Tibial nerve (tissue), 4 donors: ENCODE data around the gene RIPK1. TPM values are rescaled to one million over a fixed set of nuclear protein-coding genes. Genes with fewer than 3 reads are reported as not detected.

Experiments used
- DNase-seq, 2 donors: peaks; one replicate each; pipeline ENCODE4 v3.0.0-alpha.2; 2019; ENCODE audit warnings: low spot score in 2 of 2
- H3K27ac ChIP-seq, 4 donors: fragments of 200-600 bp; sonication (generic) in 3 of 4; one replicate each; pipeline ENCODE4 v1.5.1; 2017 to 2019; ENCODE audit warnings: mild to moderate bottlenecking in 1 of 4
- H3K27me3 ChIP-seq, 2 donors: fragments of 200-600 bp; sonication (generic) in 1 of 2; one replicate each; pipeline versions ENCODE4 v1.5.1 to v1.6.0; 2017 to 2019
- H3K36me3 ChIP-seq, 3 donors: fragments of 200-600 bp; sonication (generic); one replicate each; pipeline ENCODE4 v1.5.1; 2018 to 2019
- H3K4me1 ChIP-seq, 4 donors: fragments of 200-600 bp; sonication (generic) in 3 of 4; one replicate each; pipeline ENCODE4 v1.5.1; 2017 to 2019
- H3K4me3 ChIP-seq, 4 donors: fragments of 200-600 bp; sonication (generic) in 3 of 4; one replicate each; pipeline ENCODE4 v1.5.1; 2017 to 2019; ENCODE audit warnings: mild to moderate bottlenecking in 1 of 4, moderate library complexity in 1 of 4
- H3K9me3 ChIP-seq, 4 donors: fragments of 200-600 bp; sonication (generic) in 3 of 4; one replicate each; pipeline ENCODE4 v1.5.1; 2017 to 2019
- EP300 ChIP-seq, 2 donors: sonication (generic); formaldehyde crosslinking; IDR thresholded peaks; one replicate each; pipeline ENCODE4 v1.6.1; 2017; ENCODE audit warnings: antibody characterized with exemption in 2 of 2, mild to moderate bottlenecking in 1 of 2
- POLR2A ChIP-seq, 2 donors: fragments of 450-650 bp; IDR thresholded peaks; one replicate each; pipeline ENCODE4 v1.6.1; 2017; ENCODE audit warnings: antibody characterized with exemption in 2 of 2, mild to moderate bottlenecking in 2 of 2, moderate library complexity in 2 of 2
- WGBS, 2 donors: methylation state at CpG; one replicate each; pipeline ENCODE4 v1.1.5; 2018; 5-methylcytosine and 5-hydroxymethylcytosine counted together
- total RNA-seq, 4 donors: library from RNA; depleted of rRNA; stranded (reverse); fragments of >200 nt; gene quantifications; one replicate each; pipeline ENCODE4 v1.1.0, GENCODE V29; 2016
- TF ChIP-seq, protein P1 (sequence below), 5 experiments: fragments of 200-600 bp in 3 of 5; fragments of 450-650 bp in 2 of 5; sonication (generic) in 3 of 5; IDR thresholded peaks; one replicate each; pipeline ENCODE4 v1.5.1; 2016 to 2019; ENCODE audit warnings: antibody characterized with exemption in 5 of 5, mild to moderate bottlenecking in 3 of 5, moderate library complexity in 2 of 5

The RIPK1 gene
- total RNA-seq, 4 donors from 2014 or later: 20.1 to 22.6 (median 21.2) TPM

DNA sequence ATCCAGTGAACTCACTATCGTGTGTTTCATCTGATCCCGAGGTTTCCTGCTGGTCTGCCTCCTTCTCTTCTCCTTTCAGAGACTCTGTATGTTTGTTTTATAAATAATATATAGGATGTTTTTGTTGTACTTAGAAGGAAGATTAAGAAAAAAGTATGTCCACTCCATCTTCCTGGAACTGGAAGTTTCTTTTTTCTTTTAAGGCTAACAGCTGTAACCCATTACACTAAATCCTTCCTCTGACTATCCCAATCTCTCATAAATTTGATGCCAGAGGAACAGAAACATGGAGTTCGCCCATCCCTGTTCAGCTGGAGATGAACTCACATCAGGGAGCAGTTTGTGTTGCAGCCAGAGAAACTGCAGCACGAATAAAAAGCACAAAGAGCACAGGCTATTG, 20.7 kb downstream of the RIPK1 start:
- Histone ChIP-seq H3K27ac (peak overlapping the region in 3 of 4 donors; percentile 50 to 74 (median 61)), H3K36me3 (peaks cover 0 to 56% (median 7%) of the 10 kb centered on the region in 3 donors), H3K9me3 (no peaks in the 10 kb centered on the region), H3K27me3 (no peaks in the 10 kb centered on the region), H3K4me1 (peaks cover 0 to 14% (median 0%) of the 10 kb centered on the region in 4 donors), H3K4me3 (no peak overlapping the region)
- DNase-seq: no peak
- 48 to 50% methylated on average over 4 of the region's 4 CpGs for WGBS, 2 donors
- TF ChIP-seq POLR2A (IDR thresholded peaks at IDR 0.05) (no peak), EP300 (IDR thresholded peaks at IDR 0.05) (peak in 1 of 2 donors; percentile 10)
- TF ChIP-seq, protein P1, sequence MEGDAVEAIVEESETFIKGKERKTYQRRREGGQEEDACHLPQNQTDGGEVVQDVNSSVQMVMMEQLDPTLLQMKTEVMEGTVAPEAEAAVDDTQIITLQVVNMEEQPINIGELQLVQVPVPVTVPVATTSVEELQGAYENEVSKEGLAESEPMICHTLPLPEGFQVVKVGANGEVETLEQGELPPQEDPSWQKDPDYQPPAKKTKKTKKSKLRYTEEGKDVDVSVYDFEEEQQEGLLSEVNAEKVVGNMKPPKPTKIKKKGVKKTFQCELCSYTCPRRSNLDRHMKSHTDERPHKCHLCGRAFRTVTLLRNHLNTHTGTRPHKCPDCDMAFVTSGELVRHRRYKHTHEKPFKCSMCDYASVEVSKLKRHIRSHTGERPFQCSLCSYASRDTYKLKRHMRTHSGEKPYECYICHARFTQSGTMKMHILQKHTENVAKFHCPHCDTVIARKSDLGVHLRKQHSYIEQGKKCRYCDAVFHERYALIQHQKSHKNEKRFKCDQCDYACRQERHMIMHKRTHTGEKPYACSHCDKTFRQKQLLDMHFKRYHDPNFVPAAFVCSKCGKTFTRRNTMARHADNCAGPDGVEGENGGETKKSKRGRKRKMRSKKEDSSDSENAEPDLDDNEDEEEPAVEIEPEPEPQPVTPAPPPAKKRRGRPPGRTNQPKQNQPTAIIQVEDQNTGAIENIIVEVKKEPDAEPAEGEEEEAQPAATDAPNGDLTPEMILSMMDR (IDR thresholded peaks at IDR 0.05): no peak

DNA sequence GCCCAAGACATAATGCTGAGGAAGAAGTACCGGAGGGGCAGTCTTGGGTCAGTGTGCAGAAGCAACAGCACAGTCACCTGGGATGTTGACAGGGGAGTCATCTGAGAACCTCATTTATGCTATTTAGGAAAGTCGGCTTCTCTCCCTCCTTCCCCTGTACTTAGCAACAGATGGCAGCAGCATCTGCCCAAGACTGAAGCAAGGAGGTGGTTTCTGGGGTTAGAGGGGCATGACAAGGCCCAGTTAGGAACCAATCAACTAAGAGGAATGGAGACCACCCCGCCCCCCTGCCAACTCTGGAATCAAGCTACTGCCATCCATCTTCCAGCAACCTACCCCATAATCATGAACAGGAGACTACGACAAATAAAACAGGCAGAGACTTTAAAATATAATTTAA, 21.7 kb downstream of the RIPK1 start:
- H3K36me3 ChIP-seq: peaks cover 0 to 56% (median 5%) of the 10 kb centered on the region in 3 donors

GRCh38 chr6:3094815-3095214, 26.5 kb downstream of the RIPK1 start:
- Histone ChIP-seq H3K36me3 (peaks cover 2 to 65% (median 5%) of the 10 kb centered on the region in 3 donors), H3K4me1 (peaks cover 0 to 2% (median 0%) of the 10 kb centered on the region in 4 donors), H3K27ac (no peak overlapping the region), H3K9me3 (no peaks in the 10 kb centered on the region), H3K4me3 (no peak overlapping the region), H3K27me3 (no peaks in the 10 kb centered on the region)
- no peak for DNase-seq
- WGBS, 2 donors: 89 to 90% methylated on average over 2 of the region's 2 CpGs
- TF ChIP-seq, protein P1 (IDR thresholded peaks at IDR 0.05): no peak
- TF ChIP-seq POLR2A (IDR thresholded peaks at IDR 0.05) (no peak), EP300 (IDR thresholded peaks at IDR 0.05) (no peak)

More for the DNA sequence above, 21.7 kb downstream of the RIPK1 start:
- no peak for DNase-seq
- TF ChIP-seq, protein P1 (IDR thresholded peaks at IDR 0.05): no peak
- TF ChIP-seq POLR2A (IDR thresholded peaks at IDR 0.05): no peak
- no peak for TF ChIP-seq EP300 (IDR thresholded peaks at IDR 0.05)
- H3K27me3 ChIP-seq: no peaks in the 10 kb centered on the region
- peaks cover 0 to 14% (median 0%) of the 10 kb centered on the region in 4 donors for H3K4me1 ChIP-seq
- no peak overlapping the region for H3K4me3 ChIP-seq
- H3K27ac ChIP-seq: no peak overlapping the region
- H3K9me3 ChIP-seq: no peaks in the 10 kb centered on the region
- WGBS, 2 donors: 75 to 78% methylated on average over 4 of the region's 4 CpGs

GRCh38 chr6:3102875-3103274, 34.6 kb downstream of the RIPK1 start:
- WGBS, 2 donors: 90 to 94% methylated on average over 3 of the region's 3 CpGs
- Histone ChIP-seq H3K27me3 (no peaks in the 10 kb centered on the region), H3K27ac (no peak overlapping the region), H3K4me1 (no peaks in the 10 kb centered on the region), H3K4me3 (no peak overlapping the region), H3K36me3 (peaks cover 6 to 87% (median 23%) of the 10 kb centered on the region in 3 donors), H3K9me3 (no peaks in the 10 kb centered on the region)
- TF ChIP-seq POLR2A (IDR thresholded peaks at IDR 0.05) (no peak), EP300 (IDR thresholded peaks at IDR 0.05) (no peak)
- TF ChIP-seq, protein P1 (IDR thresholded peaks at IDR 0.05): no peak
- no peak for DNase-seq

GRCh38 chr6:3108746-3109414, 40.6 kb downstream of the RIPK1 start:
- Histone ChIP-seq H3K9me3 (no peaks in the 10 kb centered on the region), H3K4me1 (peaks cover 0 to 4% (median 0%) of the 10 kb centered on the region in 4 donors), H3K27ac (peak overlapping the region in 2 of 4 donors; percentile 19 to 51), H3K36me3 (peaks cover 6 to 94% (median 28%) of the 10 kb centered on the region in 3 donors), H3K4me3 (no peak overlapping the region), H3K27me3 (no peaks in the 10 kb centered on the region)
- TF ChIP-seq EP300 (IDR thresholded peaks at IDR 0.05) (no peak), POLR2A (IDR thresholded peaks at IDR 0.05) (no peak)
- TF ChIP-seq, protein P1 (IDR thresholded peaks at IDR 0.05): no peak
- 73 to 76% methylated on average over 10 of the region's 10 CpGs for WGBS, 2 donors
- no peak for DNase-seq
